Esophagus squamous epithelium (tissue), 5 donors: ENCODE results near the gene MAML3. TPM values are rescaled to one million over a fixed set of nuclear protein-coding genes. Genes with fewer than 3 reads are reported as not detected.

Source experiments
- DNase-seq: peaks from one replicate; lab custom pipeline; 2025; lab: John Stamatoyannopoulos, UW
- H3K27ac ChIP-seq, 4 donors: fragments of 200-600 bp; sonication (generic); one replicate each; pipeline ENCODE4 v1.5.1; 2016 to 2019; ENCODE audit warnings: mild to moderate bottlenecking in 1 of 4
- H3K27me3 ChIP-seq, 4 donors: fragments of 200-600 bp; sonication (generic); 1 replicate in 3 of 4; 2 replicates in 1 of 4; pipeline versions ENCODE4 v1.5.1 to v1.6.0; 2017 to 2021; ENCODE audit warnings: antibody characterized with exemption in 1 of 4
- H3K36me3 ChIP-seq, 3 donors: fragments of 200-600 bp; sonication (generic); one replicate each; pipeline ENCODE4 v1.5.1; 2016 to 2019
- H3K4me1 ChIP-seq, 3 donors: fragments of 200-600 bp; sonication (generic); one replicate each; pipeline ENCODE4 v1.5.1; 2017 to 2019
- H3K4me3 ChIP-seq, 4 donors: fragments of 200-600 bp; sonication (generic); 1 replicate in 3 of 4; 2 replicates in 1 of 4; pipeline ENCODE4 v1.5.1; 2016 to 2019; ENCODE audit warnings: mild to moderate bottlenecking in 2 of 4, moderate library complexity in 1 of 4
- H3K9me3 ChIP-seq, 3 donors: fragments of 200-600 bp; sonication (generic); one replicate each; pipeline ENCODE4 v1.5.1; 2016 to 2019
- POLR2A ChIP-seq, 4 donors: fragments of 450-650 bp; IDR thresholded peaks; one replicate each; pipeline ENCODE4 v1.6.1; 2017; ENCODE audit warnings: antibody characterized with exemption in 4 of 4, mild to moderate bottlenecking in 4 of 4, moderate library complexity in 3 of 4
- WGBS, 2 donors: methylation state at CpG; one replicate each; pipeline ENCODE4 v1.1.5; 2018; 5-methylcytosine and 5-hydroxymethylcytosine counted together
- intact Hi-C: fragments of 100-400 bp; cut with DNase I; formaldehyde crosslinking; loops from one replicate; pipeline ENCODE4 v1.15.0; 2022
- total RNA-seq, 4 donors: library from RNA; depleted of rRNA; stranded (reverse); fragments of >200 nt; gene quantifications; one replicate each; pipeline ENCODE4 v1.1.0, GENCODE V29; 2016
- TF ChIP-seq, protein P1 (sequence below), 6 experiments: fragments of 450-650 bp in 4 of 6; fragments of 200-600 bp in 2 of 6; sonication (generic) in 2 of 6; IDR thresholded peaks; one replicate each; pipeline ENCODE4 v1.5.1; 2016 to 2019; ENCODE audit warnings: antibody characterized with exemption in 6 of 6, mild to moderate bottlenecking in 4 of 6, moderate library complexity in 4 of 6
- donor health status: DM: yes; HTN: yes; CAD: no.

The MAML3 gene
- total RNA-seq, 4 donors from 2014 or later, result 6.9 to 14.2 (median 8.9) TPM

DNA sequence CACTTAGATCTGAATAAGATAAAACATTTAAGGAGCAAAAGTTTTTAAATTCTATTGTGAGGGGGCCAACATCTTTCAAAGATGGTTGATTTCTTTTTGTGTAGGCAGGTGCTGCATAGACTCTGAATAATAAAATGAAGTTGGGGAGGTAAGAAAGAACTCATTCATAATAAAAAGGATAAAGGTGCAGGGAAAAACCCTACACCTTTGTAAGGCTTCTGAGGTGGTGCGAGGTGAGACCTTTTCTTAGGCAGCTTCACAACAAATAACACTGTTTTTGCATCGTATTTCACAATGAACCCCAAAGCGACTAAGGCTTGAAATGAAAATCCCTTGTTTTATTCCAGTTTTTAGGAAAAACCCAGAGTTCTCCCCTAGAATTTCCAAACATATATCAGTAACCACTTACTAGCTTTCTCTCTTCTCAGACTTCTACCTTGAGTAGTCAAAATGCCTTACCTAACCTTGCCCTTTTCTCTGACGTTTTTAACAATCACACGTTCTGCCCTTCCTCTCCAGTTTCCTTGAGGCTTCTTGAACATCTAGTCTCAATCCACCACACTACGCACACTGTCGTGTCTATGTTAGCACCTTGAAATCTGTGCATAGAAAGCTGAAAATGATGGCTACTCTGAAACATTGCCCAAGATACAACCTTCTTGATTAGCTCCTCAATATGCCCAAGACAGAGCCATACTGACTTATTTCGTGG lies 30.2 kb downstream of the MAML3 start:
- no peak overlapping the region for H3K27ac ChIP-seq
- H3K4me3 ChIP-seq, result no peak overlapping the region
- DNase-seq, result no peak
- no peaks in the 10 kb centered on the region for H3K4me1 ChIP-seq
- H3K9me3 ChIP-seq, result no peaks in the 10 kb centered on the region
- no peak for TF ChIP-seq POLR2A (IDR thresholded peaks at IDR 0.05)
- TF ChIP-seq, protein P1, sequence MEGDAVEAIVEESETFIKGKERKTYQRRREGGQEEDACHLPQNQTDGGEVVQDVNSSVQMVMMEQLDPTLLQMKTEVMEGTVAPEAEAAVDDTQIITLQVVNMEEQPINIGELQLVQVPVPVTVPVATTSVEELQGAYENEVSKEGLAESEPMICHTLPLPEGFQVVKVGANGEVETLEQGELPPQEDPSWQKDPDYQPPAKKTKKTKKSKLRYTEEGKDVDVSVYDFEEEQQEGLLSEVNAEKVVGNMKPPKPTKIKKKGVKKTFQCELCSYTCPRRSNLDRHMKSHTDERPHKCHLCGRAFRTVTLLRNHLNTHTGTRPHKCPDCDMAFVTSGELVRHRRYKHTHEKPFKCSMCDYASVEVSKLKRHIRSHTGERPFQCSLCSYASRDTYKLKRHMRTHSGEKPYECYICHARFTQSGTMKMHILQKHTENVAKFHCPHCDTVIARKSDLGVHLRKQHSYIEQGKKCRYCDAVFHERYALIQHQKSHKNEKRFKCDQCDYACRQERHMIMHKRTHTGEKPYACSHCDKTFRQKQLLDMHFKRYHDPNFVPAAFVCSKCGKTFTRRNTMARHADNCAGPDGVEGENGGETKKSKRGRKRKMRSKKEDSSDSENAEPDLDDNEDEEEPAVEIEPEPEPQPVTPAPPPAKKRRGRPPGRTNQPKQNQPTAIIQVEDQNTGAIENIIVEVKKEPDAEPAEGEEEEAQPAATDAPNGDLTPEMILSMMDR (IDR thresholded peaks at IDR 0.05), result no peak
- intact Hi-C loops, result no loop called here
- 83 to 89% methylated on average over 8 of the region's 8 CpGs for WGBS, 2 donors
- no peaks in the 10 kb centered on the region for H3K36me3 ChIP-seq
- H3K27me3 ChIP-seq, result no peaks in the 10 kb centered on the region

DNA sequence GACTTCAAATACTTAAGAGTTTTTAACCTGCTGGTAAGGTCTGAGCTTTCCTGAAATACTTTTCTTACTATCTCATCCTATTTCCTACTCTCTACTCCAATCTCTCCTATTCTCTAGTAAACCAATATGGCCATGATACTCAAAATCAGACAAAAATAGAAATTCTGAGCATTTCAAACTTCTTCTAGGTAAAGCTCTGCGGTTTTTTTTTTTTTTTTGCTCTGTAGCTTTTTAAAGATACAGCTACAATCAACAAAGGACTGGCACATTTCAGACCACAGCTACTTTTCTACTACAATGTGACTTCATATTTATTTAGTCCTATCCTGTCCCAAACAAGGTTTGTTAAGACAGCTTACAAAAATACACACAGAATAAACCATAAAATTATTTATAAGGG lies 31.1 kb downstream of the MAML3 start:
- Histone ChIP-seq H3K9me3 (no peaks in the 10 kb centered on the region), H3K27ac (no peak overlapping the region), H3K4me1 (no peaks in the 10 kb centered on the region), H3K36me3 (no peaks in the 10 kb centered on the region), H3K27me3 (no peaks in the 10 kb centered on the region), H3K4me3 (no peak overlapping the region)
- intact Hi-C loops, result no loop called here
- no peak for DNase-seq
- 38 to 67% methylated on average over 1 of the region's 1 CpG for WGBS, 2 donors
- TF ChIP-seq, protein P1 (IDR thresholded peaks at IDR 0.05), result no peak
- TF ChIP-seq POLR2A (IDR thresholded peaks at IDR 0.05), result no peak

DNA sequence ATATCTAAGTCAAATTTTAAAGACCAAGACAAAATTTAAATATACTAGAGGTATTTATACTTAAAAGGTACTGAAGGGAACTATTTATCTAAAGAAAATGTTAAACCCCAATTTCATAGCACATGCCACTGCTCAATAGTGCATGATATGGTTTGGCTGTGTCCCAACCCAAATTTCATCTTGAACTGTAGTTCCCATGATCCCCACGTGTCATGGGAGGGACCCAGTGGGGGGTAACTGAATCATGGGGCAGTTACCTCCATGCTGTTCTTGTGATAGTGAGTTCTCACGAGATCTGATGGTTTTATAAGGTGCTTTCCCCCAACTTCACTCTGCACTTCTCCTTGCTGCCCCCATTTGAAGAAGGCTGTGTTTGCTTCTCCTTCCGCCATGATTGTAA lies 32.3 kb downstream of the MAML3 start:
- Histone ChIP-seq H3K36me3 (no peaks in the 10 kb centered on the region), H3K4me3 (no peak overlapping the region), H3K27ac (no peak overlapping the region), H3K27me3 (no peaks in the 10 kb centered on the region), H3K4me1 (peaks cover 0 to 2% (median 0%) of the 10 kb centered on the region in 3 donors), H3K9me3 (no peaks in the 10 kb centered on the region)
- DNase-seq, result no peak
- WGBS, 2 donors, result 78 to 98% methylated on average over 3 of the region's 3 CpGs
- intact Hi-C loops, result no loop called here
- TF ChIP-seq, protein P1 (IDR thresholded peaks at IDR 0.05), result no peak
- no peak for TF ChIP-seq POLR2A (IDR thresholded peaks at IDR 0.05)

DNA sequence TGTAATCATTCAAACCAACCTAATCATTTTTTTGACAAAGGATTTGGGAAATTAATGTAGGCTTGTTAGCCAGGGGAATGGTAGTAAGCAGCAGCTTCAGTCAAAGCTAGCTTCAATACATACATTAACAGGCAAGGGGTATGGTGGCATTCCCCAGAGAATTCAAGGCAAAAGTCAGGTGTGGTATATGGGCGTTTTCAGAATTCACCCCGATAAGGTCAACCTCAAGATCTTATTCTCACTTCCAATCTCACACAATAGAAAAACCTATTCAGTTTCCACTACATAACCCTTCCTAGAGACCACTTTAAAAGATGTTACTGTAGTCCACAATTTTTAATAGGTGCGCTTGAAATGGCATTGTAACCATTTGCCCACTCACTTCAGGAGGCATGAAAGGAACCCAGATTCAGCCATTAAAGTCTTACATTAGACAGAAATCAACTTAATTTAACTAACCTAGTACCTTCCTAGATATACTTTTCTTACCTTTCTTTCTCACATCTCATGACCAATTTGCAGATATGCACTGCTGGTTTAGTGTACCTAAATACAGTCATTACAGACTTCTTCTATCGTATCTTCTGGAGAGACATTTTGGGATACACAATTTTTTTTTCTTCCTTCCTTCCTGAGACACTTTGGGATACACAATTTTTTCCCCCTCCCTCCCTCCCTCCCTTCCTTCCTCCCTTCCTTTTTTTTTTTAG lies 34.9 kb downstream of the MAML3 start:
- intact Hi-C loops, result no loop called here
- no peaks in the 10 kb centered on the region for H3K36me3 ChIP-seq
- no peak for DNase-seq
- no peak overlapping the region for H3K27ac ChIP-seq
- TF ChIP-seq POLR2A (IDR thresholded peaks at IDR 0.05), result no peak
- TF ChIP-seq, protein P1 (IDR thresholded peaks at IDR 0.05), result no peak
- peaks cover 0 to 4% (median 0%) of the 10 kb centered on the region in 3 donors for H3K4me1 ChIP-seq
- no peak overlapping the region for H3K4me3 ChIP-seq
- WGBS, 2 donors, result 94 to 95% methylated on average over 4 of the region's 4 CpGs
- H3K27me3 ChIP-seq, result no peaks in the 10 kb centered on the region
- H3K9me3 ChIP-seq, result no peaks in the 10 kb centered on the region

DNA sequence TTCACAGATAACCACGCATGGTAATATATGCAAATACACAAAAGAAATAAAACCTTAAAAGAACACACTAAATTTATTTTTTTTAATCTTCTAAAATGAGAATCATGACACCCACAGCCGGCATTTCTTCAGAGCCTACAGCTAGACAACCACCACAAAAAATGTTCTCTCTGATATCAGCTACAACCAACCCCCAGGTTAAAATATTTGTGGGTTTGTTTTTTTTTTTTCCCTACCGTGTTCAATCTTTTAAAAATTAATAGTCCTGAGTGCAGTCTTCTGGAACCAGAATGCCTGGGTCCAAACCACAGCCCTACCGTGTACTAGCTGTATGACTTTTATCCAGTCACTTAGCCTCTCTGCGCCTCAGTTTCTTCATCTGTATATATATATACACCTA lies 36.0 kb downstream of the MAML3 start:
- H3K36me3 ChIP-seq, result no peaks in the 10 kb centered on the region
- intact Hi-C loops, result no loop called here
- peaks cover 0 to 4% (median 0%) of the 10 kb centered on the region in 3 donors for H3K4me1 ChIP-seq
- no peak for DNase-seq
- TF ChIP-seq, protein P1 (IDR thresholded peaks at IDR 0.05), result no peak
- no peak for TF ChIP-seq POLR2A (IDR thresholded peaks at IDR 0.05)
- no peaks in the 10 kb centered on the region for H3K9me3 ChIP-seq
- H3K27ac ChIP-seq, result no peak overlapping the region
- no peak overlapping the region for H3K4me3 ChIP-seq
- H3K27me3 ChIP-seq, result no peaks in the 10 kb centered on the region
- 90 to 94% methylated on average over 5 of the region's 5 CpGs for WGBS, 2 donors
